Erythroblast (primary cell): ENCODE data around the gene CYTH2.
A peak's percentile ranks its signal among the peaks of the same experiment; 100 is the strongest.

Experiments used
- GATA1 ChIP-seq: IDR thresholded peaks from 2 replicates; pipeline ENCODE4 v1.6.1; 2011; ENCODE audit warnings: low read depth, mild to moderate bottlenecking, control low read depth, low read length, moderate library complexity
- POLR2A ChIP-seq: IDR thresholded peaks from 2 replicates; pipeline ENCODE4 v1.6.1; 2011; ENCODE audit warnings: mild to moderate bottlenecking, low read length

GRCh38 chr19:48445606-48446481 lies 23.3 kb upstream of the CYTH2 start, which contains the start of gene GRWD1:
- TF ChIP-seq POLR2A (peak; percentile 61), GATA1 (no peak)
